SK-MEL-5 (cell line): ENCODE data around the gene YIF1A. TPM values are rescaled to one million over a fixed set of nuclear protein-coding genes. Genes with fewer than 3 reads are reported as not detected.

Experiments used
- DNase-seq: peaks from one replicate; pipeline ENCODE4 v3.0.0-alpha.2; 2016; ENCODE audit warnings: low read depth, low spot score
- in situ Hi-C: cut with HindIII; loops from 2 replicates; pipeline ENCODE4 v1.10.0; 2016; ENCODE audit warnings: low sequenced_read_pairs, high pct_unique_total_duplicates, low pct_unique_long_range_greater_than_20kb
- total RNA-seq: library from RNA; depleted of rRNA; stranded (reverse); fragments of >200 nt; shearing (Covaris generic); gene quantifications from 2 replicates; pipeline ENCODE4 v1.2.3, GENCODE V29; 2014

Gene YIF1A
- total RNA-seq, 1 experiment from 2014 or later, result 183 TPM

DNA sequence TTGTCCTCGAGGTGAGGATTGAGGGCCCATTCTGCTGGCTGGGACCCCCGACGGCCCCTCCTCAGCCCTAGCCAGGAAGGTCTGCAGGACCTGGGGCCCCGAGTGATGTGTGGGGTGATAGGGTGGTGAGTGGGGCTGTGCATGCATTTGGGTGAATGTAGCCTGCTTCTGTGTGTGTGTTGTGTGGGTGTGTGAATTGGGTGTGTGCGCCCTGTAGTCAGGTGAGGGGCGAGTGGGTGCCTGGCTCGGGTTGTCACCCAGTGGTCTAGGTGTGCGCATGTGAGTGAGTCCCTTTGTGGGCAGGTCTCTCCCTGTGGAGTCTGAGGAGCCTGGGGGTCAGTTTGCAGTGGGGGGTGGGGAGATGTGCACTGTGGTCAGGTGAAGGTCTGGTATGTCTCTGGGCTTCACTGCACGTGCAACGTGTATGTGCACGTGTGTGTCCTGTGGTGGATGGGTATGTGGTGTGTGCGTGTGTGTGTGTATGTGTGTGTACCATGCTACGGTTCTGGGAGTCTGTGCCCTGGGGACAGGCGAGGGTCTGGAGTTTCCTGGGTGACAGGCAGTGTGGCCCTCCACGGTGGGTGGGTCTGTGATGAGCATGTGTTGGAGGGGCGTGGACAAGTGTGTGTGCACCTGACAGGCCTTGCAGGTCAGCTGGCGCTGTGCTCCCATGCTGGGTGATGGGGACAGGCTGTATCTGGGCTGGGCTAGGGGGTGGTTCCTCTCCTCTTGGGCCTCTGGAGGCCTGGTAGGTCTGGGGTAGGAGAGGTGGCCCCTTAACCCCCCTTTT lies 3.8 kb upstream of the YIF1A start:
- in situ Hi-C loops, result no loop called here
- no peak for DNase-seq

DNA sequence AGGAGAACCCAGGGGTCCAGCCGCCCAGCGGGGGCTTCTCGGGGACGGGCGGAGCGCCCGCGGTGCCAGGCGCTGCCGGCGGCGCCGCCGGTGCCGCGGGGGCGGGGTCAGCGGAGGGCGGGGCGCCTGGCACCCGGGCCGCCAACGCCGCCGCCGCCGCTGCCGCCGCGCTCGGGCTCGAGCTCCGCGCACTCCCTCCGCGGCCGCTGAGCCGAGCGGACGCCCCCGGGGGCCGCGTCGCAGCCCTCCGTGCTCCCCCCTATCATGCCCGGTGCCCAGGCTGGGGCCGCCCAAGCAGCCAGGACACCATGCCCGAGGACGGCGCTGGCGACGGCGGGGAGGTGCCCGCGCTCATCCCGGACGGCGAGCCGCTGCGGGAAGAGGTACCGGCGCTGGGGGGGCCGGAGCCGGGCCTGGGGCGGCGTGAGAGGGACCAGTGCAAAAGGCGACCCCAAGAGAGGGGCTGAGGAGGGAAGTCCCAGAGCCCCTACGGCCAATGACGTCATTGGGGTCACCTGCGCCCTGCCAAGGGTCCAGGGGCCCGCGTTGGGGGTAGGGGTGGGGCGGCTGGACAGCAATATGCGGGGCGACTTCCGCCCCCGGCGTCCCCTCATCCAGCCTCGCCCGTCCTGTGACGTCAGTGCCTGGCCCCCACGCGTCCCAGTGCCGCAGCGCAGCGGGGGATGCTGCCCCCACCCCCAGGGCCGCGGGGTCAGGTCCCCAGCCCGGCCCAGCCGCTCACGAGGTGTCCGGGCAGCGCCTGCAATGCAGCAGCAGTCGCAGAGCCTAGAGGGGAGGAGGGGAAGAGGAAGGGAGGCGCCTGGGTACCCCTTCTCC lies 3.0 kb upstream of the YIF1A start, which contains the start of gene TMEM151A:
TMEM151A (plus strand) TSS at position 189 of the 837 bp plus-strand sequence; CDS start at position 309, 120 bp downstream.
- DNase-seq, result no peak
- in situ Hi-C loops, result no loop called here

DNA sequence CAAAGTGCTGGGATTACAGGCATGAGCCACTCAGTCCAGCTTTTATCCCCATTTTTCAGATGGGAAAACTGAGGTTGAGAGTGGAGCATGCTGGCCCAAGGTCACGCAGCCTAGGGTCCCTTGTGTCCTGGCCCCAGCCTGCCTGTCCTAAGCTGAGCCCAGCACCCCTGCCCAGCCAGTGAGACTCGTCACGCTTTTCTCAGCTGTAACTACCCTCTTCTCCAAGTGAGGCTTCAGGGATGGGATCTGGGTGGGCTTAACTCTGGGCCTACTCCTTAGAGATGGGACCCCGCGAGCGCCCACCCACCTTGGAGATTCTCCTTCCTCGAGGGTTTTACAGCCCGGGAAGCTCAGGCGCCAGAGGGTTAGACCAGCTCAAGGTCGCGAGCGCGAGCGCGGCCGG lies 2.4 kb upstream of the YIF1A start:
- no peak for DNase-seq
- in situ Hi-C loops, result no loop called here

- in situ Hi-C loops, result no loop called here
Observed at GRCh38 chr11:66290330-66290621, 1.3 kb upstream of the YIF1A start.

DNA sequence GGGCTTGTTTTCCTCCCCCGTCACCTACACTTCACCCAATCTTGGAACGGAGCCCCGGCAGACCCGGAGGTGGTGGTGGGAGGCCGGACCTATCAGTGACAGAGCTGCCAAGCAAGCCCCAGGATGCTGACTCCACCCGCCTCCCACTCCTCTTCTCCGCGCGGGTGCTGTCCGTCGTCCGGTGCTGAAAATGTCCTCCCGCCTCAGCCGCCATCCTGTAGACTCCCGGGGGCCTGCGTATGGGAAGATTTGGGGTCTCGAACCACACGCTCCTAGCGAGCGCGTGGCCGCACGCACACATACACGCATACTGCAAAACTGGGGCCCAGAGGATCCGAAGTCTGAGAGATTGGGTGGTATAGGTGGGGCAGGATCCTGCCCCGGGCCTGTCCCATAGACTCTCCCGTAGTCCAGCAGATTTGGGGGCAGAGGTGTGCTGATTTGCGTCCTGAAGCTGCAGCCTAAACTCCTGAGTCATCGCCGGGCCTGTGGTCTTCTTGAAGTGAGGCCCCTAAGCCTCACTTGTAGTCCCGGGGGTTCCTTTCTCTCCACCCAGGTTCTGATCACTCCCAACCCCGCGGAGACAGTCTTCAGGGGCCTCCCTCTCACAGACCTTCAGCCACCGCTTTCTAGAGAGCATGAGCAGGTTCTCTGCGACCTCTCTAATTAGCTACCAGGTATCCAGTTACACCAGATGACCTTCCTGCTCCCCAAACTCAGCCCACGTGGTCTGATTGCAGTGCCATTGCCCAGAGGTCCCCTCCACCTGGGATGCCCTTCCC lies 796 bp upstream of the YIF1A start:
- in situ Hi-C loops, result no loop called here
- DNase-seq, result no peak

More at GRCh38 chr11:66290330-66290621, 1.3 kb upstream of the YIF1A start:
- no peak for DNase-seq

GRCh38 chr11:66287889-66288670 lies 863 bp downstream of the YIF1A start:
- DNase-seq, result no peak
- in situ Hi-C loops, result no loop called here

DNA sequence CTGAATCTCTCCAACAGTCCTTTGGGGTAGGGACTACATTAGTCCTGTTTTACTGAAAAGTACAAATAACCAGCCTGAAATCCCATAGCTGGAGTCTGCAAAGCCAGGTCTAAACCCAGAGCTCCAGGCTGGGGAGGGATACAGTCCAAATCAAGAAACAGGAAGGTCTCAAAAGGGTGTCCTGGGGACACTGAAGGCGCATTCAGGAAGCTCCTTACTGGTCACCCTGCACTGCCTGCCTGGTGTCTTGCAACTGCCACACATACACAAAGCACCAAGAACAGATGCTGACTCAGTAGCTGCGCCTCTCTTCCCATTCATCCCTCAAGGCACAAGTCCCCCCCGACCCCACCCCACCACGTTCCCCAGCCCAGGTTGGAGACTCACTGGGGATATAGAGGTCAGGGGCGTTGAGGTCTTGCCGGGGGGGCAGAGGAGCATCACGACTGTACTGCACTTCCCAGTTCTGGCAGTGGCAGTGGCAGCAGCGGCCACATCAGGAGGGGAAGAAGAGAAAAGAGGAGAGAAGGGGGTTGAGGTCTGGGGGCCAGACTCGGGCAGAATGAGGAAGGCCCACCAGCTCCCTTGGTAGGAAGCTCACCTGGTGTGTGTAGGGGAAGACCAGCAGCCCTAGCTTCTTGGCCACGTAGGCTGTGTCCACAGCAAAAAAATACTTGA lies 1.6 kb downstream of the YIF1A start:
- no peak for DNase-seq
- in situ Hi-C loops, result no loop called here

GRCh38 chr11:66286699-66287098 lies 2.2 kb downstream of the YIF1A start:
- in situ Hi-C loops, result no loop called here

DNA sequence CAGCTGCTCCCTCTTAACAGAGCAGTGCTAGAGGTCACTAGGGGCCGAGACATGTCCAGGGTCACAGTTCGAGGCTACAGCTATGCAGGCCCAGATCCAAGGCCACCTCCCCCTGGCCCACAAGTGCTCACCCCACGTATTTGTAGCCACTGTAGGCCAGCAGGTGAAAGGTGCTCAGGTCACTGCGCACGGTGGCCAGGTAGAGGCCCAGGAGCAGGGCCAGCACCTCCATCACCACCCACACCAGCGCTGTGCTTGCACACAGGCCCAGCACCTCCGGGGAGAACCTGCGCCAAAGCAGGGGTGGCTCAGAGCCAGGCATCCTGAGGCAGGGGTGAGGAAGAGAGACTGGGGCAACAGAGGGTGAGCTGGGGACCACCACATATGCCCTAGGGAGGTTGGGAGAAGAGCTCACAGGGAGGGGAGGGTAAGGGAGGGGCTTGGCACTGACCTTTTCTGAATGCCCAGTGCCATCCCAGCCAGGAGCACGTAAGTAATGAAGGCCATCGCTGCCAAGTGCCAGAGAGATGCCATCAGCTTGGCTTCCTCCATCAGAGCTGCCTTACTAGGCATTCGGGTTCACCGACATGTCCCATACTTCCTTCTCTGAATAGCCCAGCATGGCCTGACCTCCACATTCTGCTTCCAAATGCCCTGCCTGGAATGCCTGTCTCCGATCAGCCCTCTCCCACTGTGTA lies 3.5 kb downstream of the YIF1A start:
- DNase-seq, result no peak
- in situ Hi-C loops, result no loop called here

More at GRCh38 chr11:66286699-66287098, 2.2 kb downstream of the YIF1A start:
- no peak for DNase-seq

GRCh38 chr11:66284526-66285078 lies 4.3 kb downstream of the YIF1A start:
- in situ Hi-C loops, result no loop called here

DNA sequence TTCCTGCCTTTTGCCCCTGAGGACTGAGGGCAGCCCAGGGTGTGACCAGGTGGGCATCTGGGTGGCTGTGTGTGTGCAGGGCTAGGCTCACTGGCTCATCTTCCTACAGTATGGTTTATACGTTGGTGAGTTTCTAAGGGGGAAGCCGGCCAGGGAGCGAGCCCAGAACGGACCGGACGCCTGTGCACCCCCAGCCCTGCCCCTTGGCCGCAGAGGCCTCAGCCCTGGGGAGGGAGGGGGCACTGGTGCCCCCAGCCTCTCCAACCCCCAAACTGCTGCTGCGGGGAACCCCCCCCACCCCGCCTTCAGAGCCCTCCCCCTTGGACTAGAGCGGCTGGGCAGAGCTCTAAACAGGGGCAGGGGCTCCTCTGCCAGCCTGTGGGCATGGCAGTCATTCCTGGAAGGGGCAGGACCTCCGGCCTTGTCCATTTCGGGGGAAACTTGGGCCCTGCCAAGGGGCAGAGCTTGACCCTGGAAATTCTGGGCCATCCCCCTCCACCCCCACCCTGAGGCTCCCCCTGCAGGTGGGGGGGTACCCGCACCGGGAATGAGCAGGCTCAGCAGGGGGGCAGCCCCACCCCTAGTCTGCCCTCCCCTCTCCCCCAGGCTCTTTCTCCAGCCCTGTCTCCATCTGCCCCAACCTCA lies 5.4 kb downstream of the YIF1A start:
- DNase-seq, result no peak
- in situ Hi-C loops, result no loop called here

More at GRCh38 chr11:66284526-66285078, 4.3 kb downstream of the YIF1A start:
- DNase-seq, result no peak

DNA sequence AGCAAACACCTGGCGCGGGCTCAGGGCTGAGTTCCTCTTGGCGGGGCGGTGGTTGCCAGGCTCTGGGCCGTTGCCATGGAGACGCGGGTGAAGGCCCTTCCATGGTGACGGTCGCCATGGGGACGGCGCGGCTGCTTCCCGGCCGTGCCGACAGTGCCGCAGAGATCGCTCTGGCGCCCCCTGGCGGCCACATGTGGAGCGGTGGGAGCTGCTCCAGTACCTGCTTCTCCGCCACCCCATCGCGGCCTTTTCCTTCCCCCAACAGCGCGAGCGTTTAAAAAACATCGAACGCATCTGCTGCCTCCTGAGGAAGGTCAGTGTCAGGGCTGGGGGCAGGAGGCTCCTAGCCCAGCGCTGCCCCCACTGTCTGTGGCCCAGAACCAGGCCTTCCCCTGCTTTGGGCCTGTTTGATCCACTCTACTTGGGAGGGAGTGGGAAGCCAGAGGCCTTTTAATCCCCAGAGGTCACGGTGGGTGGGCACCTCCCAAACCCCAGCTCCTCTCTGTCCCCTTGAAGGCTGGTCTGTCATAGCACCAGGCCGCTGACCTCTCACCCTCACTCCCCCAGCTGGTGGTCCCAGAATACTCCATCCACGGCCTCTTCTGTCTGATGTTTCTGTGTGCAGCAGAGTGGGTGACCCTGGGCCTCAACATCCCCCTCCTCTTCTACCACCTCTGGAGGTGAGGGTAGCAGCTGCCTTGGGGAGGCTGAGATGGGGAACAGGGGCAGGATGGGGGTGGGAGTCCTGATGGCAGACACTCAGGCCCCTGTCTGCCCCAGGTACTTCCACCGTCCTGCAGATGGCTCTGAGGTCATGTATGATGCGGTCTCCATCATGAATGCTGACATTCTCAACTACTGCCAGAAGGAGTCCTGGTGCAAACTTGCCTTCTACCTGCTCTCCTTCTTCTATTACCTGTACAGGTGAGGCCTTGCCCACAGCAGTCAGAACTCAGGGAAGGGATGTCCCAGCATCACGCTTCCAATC lies 6.2 kb downstream of the YIF1A start:
- in situ Hi-C loops, result no loop called here

DNA sequence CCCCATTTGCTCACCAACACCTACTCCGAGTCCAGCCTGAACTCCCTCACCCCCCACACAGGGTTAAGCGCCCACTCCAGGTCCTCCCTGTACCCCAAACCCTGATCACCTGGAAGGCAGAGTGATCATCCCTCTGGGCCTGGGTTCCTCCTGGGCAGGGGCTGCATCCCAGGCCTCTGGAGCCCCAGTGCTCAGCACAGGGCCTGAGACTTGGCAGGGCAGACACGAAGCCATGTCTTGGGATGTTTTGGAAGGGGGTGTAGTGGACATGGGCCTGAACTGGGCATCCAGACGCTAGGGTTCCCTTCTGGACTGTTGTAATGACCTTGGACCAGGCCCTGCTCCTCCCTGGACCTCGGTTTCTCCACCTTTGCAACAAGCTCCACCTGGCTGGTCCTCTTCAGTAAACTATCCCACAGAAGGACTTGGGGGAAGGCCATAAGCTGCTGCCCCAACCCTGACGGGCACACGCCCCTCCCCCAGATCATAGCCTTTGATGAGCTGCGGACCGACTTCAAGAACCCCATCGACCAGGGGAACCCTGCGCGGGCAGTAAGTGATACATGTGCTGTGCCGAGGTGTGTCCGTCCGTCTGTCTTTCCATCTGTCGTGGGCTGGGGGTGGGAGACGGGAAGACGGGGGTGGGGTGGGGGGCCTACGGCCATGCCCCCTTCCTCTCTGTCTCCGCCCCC lies 7.0 kb downstream of the YIF1A start:
- DNase-seq, result no peak
- in situ Hi-C loops, result no loop called here

More for the DNA sequence above, 6.2 kb downstream of the YIF1A start:
- DNase-seq, result peak; percentile 91

- no peak for DNase-seq
- in situ Hi-C loops, result no loop called here
Observed at GRCh38 chr11:66281001-66281400, 7.9 kb downstream of the YIF1A start.
